Activated T-cell treated with anti-CD3 and anti-CD28 coated beads, Interleukin-2, amount 50 U/mL, for 24 hours (primary cell): ENCODE data around the gene GBP5.
"Not testable (repeated sequence)": the region's sequence is repeated elsewhere in the genome, so short reads cannot be mapped to it uniquely, and the experiment has no call there.

ENCODE experiments used
- DNase-seq: peaks from one replicate; pipeline ENCODE4 v3.0.0-alpha.2; 2020
- H3K27ac Mint-ChIP-seq: 2 replicates; pipeline ENCODE4 v1.8.0; 2020; ENCODE audit warnings: mild to moderate bottlenecking, mixed read lengths
- H3K27me3 Mint-ChIP-seq: 2 replicates; pipeline ENCODE4 v1.8.0; 2020; ENCODE audit warnings: mixed read lengths
- H3K36me3 Mint-ChIP-seq: 2 replicates; pipeline ENCODE4 v1.8.0; 2020; ENCODE audit warnings: low read depth, mixed read lengths
- H3K4me1 Mint-ChIP-seq: 2 replicates; pipeline ENCODE4 v1.8.0; 2020; ENCODE audit warnings: low read depth, mixed read lengths
- H3K4me3 Mint-ChIP-seq: 2 replicates; pipeline ENCODE4 v1.8.0; 2020; ENCODE audit warnings: mild to moderate bottlenecking, moderate library complexity, mixed read lengths
- H3K9me3 Mint-ChIP-seq: 2 replicates; pipeline ENCODE4 v1.8.0; 2020; ENCODE audit warnings: mixed read lengths

GBP5 gene

DNA sequence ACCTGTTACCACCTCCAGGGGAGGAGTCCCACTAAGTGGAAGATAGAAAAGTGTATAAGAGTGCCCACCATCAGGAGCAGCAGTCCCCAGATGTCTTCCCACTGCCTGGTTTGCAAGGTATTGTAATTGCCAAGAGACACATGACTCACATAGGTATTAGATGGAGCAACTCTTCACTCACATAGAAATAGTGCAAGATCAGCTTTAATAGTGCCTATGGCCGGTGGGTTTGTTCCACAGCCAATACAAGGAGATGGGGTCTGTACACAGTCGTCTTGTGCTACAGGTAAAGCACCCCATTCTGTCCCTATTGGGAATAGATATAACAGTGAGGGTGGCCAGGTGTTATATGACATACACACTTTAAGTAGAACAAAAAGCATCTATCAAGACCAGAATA lies 18.6 kb upstream of the GBP5 start:
- H3K27ac Mint-ChIP-seq, result no peak overlapping the region
- H3K4me1 Mint-ChIP-seq, result peaks cover 68% of the 10 kb centered on the region
- H3K9me3 Mint-ChIP-seq, result peaks cover 26% of the 10 kb centered on the region
- peaks cover 31% of the 10 kb centered on the region for H3K36me3 Mint-ChIP-seq
- DNase-seq, result no peak
- no peak overlapping the region for H3K4me3 Mint-ChIP-seq
- H3K27me3 Mint-ChIP-seq, result no peaks in the 10 kb centered on the region

GRCh38 chr1:89288051-89288340 lies 15.3 kb upstream of the GBP5 start:
- no peaks in the 10 kb centered on the region for H3K27me3 Mint-ChIP-seq
- peaks cover 34% of the 10 kb centered on the region for H3K36me3 Mint-ChIP-seq

GRCh38 chr1:89287181-89288050 lies 14.8 kb upstream of the GBP5 start:
- Mint-ChIP-seq H3K36me3 (peaks cover 32% of the 10 kb centered on the region), H3K27me3 (no peaks in the 10 kb centered on the region), H3K27ac (peak overlapping the region; percentile 90), H3K4me3 (peak overlapping the region; percentile 44), H3K4me1 (peaks cover 70% of the 10 kb centered on the region), H3K9me3 (peaks cover 15% of the 10 kb centered on the region)
- no peak for DNase-seq

More at GRCh38 chr1:89288051-89288340, 15.3 kb upstream of the GBP5 start:
- Mint-ChIP-seq H3K4me3 (peak overlapping the region; percentile 44), H3K9me3 (peaks cover 20% of the 10 kb centered on the region), H3K27ac (peak overlapping the region; percentile 90), H3K4me1 (peaks cover 72% of the 10 kb centered on the region)
- DNase-seq, result no peak

DNA sequence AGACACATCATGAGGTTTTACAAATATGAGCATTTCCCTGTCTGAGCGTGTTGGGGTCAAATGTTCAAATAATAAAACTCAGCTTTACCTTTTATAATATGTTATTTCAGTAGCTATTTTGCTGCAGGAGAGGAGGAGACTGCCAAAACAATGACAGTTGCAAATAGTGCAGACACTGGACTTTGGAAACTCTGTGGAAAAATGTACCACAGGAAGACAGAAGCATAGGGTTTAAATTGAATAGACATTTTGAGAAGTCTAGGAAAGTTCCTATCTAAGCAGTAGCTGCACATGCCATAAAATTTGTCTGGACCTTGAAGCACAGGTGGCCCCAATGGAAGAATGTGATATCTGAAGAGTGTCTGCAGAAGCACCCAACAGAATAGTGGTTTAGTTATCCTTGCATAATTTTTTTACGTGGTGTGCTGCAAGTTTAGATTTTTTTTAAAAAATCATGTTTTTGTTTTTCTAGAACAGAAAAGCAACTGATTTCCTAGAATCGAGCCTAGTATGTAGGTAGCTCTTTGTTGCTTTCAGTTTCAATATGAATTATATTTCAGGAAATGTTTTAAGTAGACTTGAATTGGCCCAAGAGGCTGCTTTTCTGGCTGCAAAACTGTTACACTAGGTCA lies 14.0 kb upstream of the GBP5 start:
- H3K4me1 Mint-ChIP-seq, result peaks cover 77% of the 10 kb centered on the region
- peaks cover 30% of the 10 kb centered on the region for H3K36me3 Mint-ChIP-seq
- H3K4me3 Mint-ChIP-seq, result peak overlapping the region; percentile 44
- peak overlapping the region; percentile 90 for H3K27ac Mint-ChIP-seq
- DNase-seq, result no peak
- H3K9me3 Mint-ChIP-seq, result peaks cover 14% of the 10 kb centered on the region
- H3K27me3 Mint-ChIP-seq, result no peaks in the 10 kb centered on the region

DNA sequence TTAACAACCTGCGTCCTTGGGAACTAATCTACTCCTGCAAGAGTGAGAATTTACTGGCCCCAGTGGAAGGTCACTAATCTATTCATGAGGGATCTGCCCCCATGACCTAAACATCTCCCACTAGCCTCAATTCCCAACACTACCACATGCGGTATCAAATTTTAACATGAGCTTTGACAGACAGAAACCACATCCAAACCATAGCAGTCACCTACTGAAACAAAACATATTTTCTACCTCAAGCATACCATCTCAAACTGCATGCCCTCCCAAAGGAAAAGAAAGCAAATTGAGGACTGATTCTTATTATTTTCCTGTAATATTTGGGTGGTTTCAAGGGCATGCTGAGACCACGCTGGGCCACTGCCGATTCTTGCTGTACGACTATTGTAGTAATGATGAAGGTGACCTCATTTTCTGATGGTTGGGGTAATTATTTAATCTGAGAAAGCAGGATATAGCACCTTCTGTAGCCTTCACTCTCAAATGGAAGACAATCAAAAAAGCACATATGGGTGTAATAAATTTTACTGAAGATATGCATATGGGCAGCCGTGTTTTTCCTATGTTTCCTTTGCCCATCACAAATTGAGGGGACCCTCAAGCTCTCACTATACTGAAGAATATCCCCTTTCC lies 13.2 kb upstream of the GBP5 start:
- peaks cover 30% of the 10 kb centered on the region for H3K36me3 Mint-ChIP-seq

GRCh38 chr1:89284078-89284763 lies 11.6 kb upstream of the GBP5 start:
- Mint-ChIP-seq H3K4me1 (peaks cover 86% of the 10 kb centered on the region), H3K36me3 (peaks cover 26% of the 10 kb centered on the region)
- H3K9me3 Mint-ChIP-seq, H3K27ac Mint-ChIP-seq, DNase-seq, H3K27me3 Mint-ChIP-seq, H3K4me3 Mint-ChIP-seq: not testable (repeated sequence)

More for the DNA sequence above, 13.2 kb upstream of the GBP5 start:
- Mint-ChIP-seq H3K27ac (peak overlapping the region; percentile 90), H3K4me3 (peak overlapping the region; percentile 44), H3K9me3 (peaks cover 10% of the 10 kb centered on the region), H3K27me3 (no peaks in the 10 kb centered on the region), H3K4me1 (peaks cover 84% of the 10 kb centered on the region)
- DNase-seq, result no peak

- peak overlapping the region; percentile 23 for H3K27ac Mint-ChIP-seq
- H3K27me3 Mint-ChIP-seq, result no peaks in the 10 kb centered on the region
- H3K36me3 Mint-ChIP-seq, result peaks cover 18% of the 10 kb centered on the region
- no peak for DNase-seq
- H3K4me3 Mint-ChIP-seq, result no peak overlapping the region
- peaks cover 84% of the 10 kb centered on the region for H3K4me1 Mint-ChIP-seq
- peaks cover 7% of the 10 kb centered on the region for H3K9me3 Mint-ChIP-seq
Observed at GRCh38 chr1:89280766-89281165, 8.1 kb upstream of the GBP5 start.

- H3K9me3 Mint-ChIP-seq, result peaks cover 3% of the 10 kb centered on the region
- peaks cover 8% of the 10 kb centered on the region for H3K36me3 Mint-ChIP-seq
- peak overlapping the region; percentile 50 for H3K4me3 Mint-ChIP-seq
- H3K27me3 Mint-ChIP-seq, result no peaks in the 10 kb centered on the region
- DNase-seq, result no peak
- H3K4me1 Mint-ChIP-seq, result peaks cover 86% of the 10 kb centered on the region
- peak overlapping the region; percentile 87 for H3K27ac Mint-ChIP-seq
Observed at GRCh38 chr1:89279011-89279466, 6.4 kb upstream of the GBP5 start.

GRCh38 chr1:89277725-89278124 lies 5.1 kb upstream of the GBP5 start:
- Mint-ChIP-seq H3K4me1 (peaks cover 86% of the 10 kb centered on the region), H3K36me3 (peaks cover 8% of the 10 kb centered on the region), H3K27me3 (no peaks in the 10 kb centered on the region), H3K4me3 (peak overlapping the region; percentile 50), H3K9me3 (peaks cover 5% of the 10 kb centered on the region), H3K27ac (peak overlapping the region; percentile 87)
- no peak for DNase-seq

- Mint-ChIP-seq H3K27ac (peak overlapping the region; percentile 99), H3K36me3 (peaks cover 16% of the 10 kb centered on the region), H3K4me3 (no peak overlapping the region)
Observed at GRCh38 chr1:89276690-89277089, 4.0 kb upstream of the GBP5 start.

DNA sequence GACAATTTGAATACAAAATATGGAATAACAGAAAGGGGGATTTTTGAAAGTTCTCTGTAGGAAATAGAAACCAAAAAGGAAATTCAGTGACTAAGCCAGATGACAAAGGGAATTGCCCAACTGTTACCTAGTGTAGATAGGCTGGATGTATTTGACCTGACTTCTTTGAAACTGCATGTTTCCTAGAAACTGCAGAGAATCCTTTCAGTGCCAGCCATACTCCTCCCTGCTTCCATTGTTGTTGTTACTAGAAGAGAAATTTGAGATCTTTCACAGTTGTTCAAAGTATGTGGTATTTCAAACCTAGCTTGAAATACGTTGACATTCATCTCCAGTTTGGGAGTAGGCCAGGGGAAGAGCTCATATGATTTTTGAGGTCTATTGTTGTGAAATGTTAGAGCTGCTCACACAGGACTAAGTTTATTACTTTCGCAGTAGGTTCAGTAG lies 1.8 kb upstream of the GBP5 start:
- Mint-ChIP-seq H3K9me3 (peaks cover 5% of the 10 kb centered on the region), H3K36me3 (peaks cover 34% of the 10 kb centered on the region), H3K4me1 (peaks cover 81% of the 10 kb centered on the region), H3K27ac (peak overlapping the region; percentile 99), H3K4me3 (peak overlapping the region; percentile 81), H3K27me3 (no peaks in the 10 kb centered on the region)
- DNase-seq, result no peak

More at GRCh38 chr1:89276690-89277089, 4.0 kb upstream of the GBP5 start:
- H3K27me3 Mint-ChIP-seq, result no peaks in the 10 kb centered on the region
- H3K9me3 Mint-ChIP-seq, result peaks cover 5% of the 10 kb centered on the region
- DNase-seq, result no peak
- peaks cover 85% of the 10 kb centered on the region for H3K4me1 Mint-ChIP-seq

DNA sequence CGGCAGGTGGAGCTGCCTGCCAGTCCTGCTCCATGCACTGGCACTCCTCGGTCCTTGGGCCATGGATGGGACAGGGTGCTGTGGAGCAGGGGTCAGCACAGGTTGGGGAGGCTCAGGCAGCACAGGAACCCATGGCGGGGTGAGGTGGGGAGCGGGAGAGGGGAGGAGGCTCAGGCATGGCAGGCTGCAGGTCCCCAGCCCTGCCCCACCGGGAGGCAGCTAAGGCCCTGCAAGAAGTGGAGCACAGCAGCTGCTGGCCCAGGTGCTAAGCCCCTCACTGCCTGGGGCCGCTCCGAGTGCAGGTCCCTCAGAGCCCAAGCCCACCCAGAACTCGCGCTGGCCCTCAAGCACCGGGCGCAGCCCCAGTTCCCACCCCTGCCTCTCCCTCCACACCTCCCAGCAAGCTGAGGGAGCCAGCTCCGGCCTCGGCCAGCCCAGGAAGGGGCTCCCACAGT lies 691 bp upstream of the GBP5 start:
- peak overlapping the region; percentile 99 for H3K27ac Mint-ChIP-seq

DNA sequence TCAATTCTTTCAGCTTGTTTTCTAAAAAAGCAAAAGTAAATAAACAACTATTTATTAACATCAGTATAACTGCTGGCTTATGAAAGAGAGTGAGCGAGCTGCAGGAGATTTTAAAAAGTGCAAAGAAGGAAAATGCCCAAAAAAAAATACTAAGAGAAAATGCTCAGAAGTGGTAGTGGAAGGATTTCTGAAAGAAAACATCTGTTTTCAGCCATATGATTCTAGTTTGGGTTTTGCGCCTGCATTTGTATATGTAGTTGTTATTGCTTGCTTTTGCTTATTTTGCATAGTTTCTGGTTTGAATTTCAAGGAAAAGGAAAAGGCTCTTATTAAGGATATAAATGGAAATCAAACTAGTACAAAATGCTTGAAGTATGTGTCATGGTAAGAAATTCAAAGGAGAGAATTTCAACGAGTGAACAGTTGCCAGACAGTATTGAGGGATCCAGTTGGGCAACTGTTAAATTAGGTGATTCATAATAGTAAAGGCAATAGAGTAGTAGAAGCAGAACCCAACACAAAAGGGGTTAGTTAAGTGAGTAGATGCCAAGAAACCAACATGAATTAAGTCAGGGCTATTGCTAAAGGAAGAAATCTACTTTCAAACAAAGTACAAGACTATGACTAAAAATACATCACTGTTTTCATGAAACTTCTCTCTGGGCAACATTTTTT lies 1.2 kb downstream of the GBP5 start:
- peaks cover 60% of the 10 kb centered on the region for H3K36me3 Mint-ChIP-seq

More for the DNA sequence above, 691 bp upstream of the GBP5 start:
- DNase-seq, result peak; percentile 58
- peaks cover 82% of the 10 kb centered on the region for H3K4me1 Mint-ChIP-seq
- peaks cover 5% of the 10 kb centered on the region for H3K9me3 Mint-ChIP-seq
- H3K4me3 Mint-ChIP-seq, result peak overlapping the region; percentile 91
- peaks cover 42% of the 10 kb centered on the region for H3K36me3 Mint-ChIP-seq
- no peaks in the 10 kb centered on the region for H3K27me3 Mint-ChIP-seq

More for the DNA sequence above, 1.2 kb downstream of the GBP5 start:
- Mint-ChIP-seq H3K9me3 (peaks cover 5% of the 10 kb centered on the region), H3K4me1 (peaks cover 83% of the 10 kb centered on the region), H3K27me3 (no peaks in the 10 kb centered on the region), H3K4me3 (peak overlapping the region; percentile 91), H3K27ac (peak overlapping the region; percentile 99)
- DNase-seq, result no peak
